Esophagus squamous epithelium (tissue), 5 donors: ENCODE results near the gene OR56A4. TPM values are rescaled to one million over a fixed set of nuclear protein-coding genes. Genes with fewer than 3 reads are reported as not detected.
"Not testable (repeated sequence)": the region's sequence is repeated elsewhere in the genome, so short reads cannot be mapped to it uniquely, and the experiment has no call there.

ENCODE experiments used
- DNase-seq: peaks from one replicate; lab custom pipeline; 2025; lab: John Stamatoyannopoulos, UW
- H3K27ac ChIP-seq, 4 donors: fragments of 200-600 bp; sonication (generic); one replicate each; pipeline ENCODE4 v1.5.1; 2016 to 2019; ENCODE audit warnings: mild to moderate bottlenecking in 1 of 4
- H3K27me3 ChIP-seq, 4 donors: fragments of 200-600 bp; sonication (generic); 1 replicate in 3 of 4; 2 replicates in 1 of 4; pipeline versions ENCODE4 v1.5.1 to v1.6.0; 2017 to 2021; ENCODE audit warnings: antibody characterized with exemption in 1 of 4
- H3K36me3 ChIP-seq, 3 donors: fragments of 200-600 bp; sonication (generic); one replicate each; pipeline ENCODE4 v1.5.1; 2016 to 2019
- H3K4me1 ChIP-seq, 3 donors: fragments of 200-600 bp; sonication (generic); one replicate each; pipeline ENCODE4 v1.5.1; 2017 to 2019
- H3K4me3 ChIP-seq, 4 donors: fragments of 200-600 bp; sonication (generic); 1 replicate in 3 of 4; 2 replicates in 1 of 4; pipeline ENCODE4 v1.5.1; 2016 to 2019; ENCODE audit warnings: mild to moderate bottlenecking in 2 of 4, moderate library complexity in 1 of 4
- H3K9me3 ChIP-seq, 3 donors: fragments of 200-600 bp; sonication (generic); one replicate each; pipeline ENCODE4 v1.5.1; 2016 to 2019
- POLR2A ChIP-seq, 4 donors: fragments of 450-650 bp; IDR thresholded peaks; one replicate each; pipeline ENCODE4 v1.6.1; 2017; ENCODE audit warnings: antibody characterized with exemption in 4 of 4, mild to moderate bottlenecking in 4 of 4, moderate library complexity in 3 of 4
- WGBS, 2 donors: methylation state at CpG; one replicate each; pipeline ENCODE4 v1.1.5; 2018; 5-methylcytosine and 5-hydroxymethylcytosine counted together
- intact Hi-C: fragments of 100-400 bp; cut with DNase I; formaldehyde crosslinking; loops from one replicate; pipeline ENCODE4 v1.15.0; 2022
- small RNA-seq, 4 donors: library from RNA; depleted of rRNA; stranded (forward); fragments of <200 nt; gene quantifications; one replicate each; pipeline ENCODE3, GENCODE V24; 2016
- total RNA-seq, 4 donors: library from RNA; depleted of rRNA; stranded (reverse); fragments of >200 nt; gene quantifications; one replicate each; pipeline ENCODE4 v1.1.0, GENCODE V29; 2016
- TF ChIP-seq, protein P1 (sequence below), 6 experiments: fragments of 450-650 bp in 4 of 6; fragments of 200-600 bp in 2 of 6; sonication (generic) in 2 of 6; IDR thresholded peaks; one replicate each; pipeline ENCODE4 v1.5.1; 2016 to 2019; ENCODE audit warnings: antibody characterized with exemption in 6 of 6, mild to moderate bottlenecking in 4 of 6, moderate library complexity in 4 of 6
- donor health status: DM: yes; HTN: yes; CAD: no.

The OR56A4 gene
- total RNA-seq, 4 donors from 2014 or later, result not detected

DNA sequence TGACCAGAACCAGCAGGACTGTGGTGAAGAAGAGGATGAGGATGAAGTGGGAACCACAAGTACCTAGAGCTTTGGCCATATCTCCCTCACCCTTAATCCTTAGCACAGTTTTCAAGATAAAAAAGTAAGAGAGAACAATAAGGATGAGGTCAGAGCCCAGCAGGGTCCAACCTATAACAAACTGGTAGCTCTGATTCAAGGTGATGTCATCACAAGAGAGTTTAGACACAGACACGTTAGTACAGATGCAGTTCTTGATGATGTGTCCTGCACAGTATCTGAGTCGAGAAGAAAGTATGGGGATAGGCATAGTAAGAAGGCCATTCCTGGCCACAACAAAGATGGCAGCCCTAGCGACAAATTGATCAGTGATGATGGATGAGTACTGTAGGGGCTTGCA lies 39.0 kb downstream of the OR56A4 start:
- WGBS, 2 donors, result 18 to 64% methylated on average over 3 of the region's 3 CpGs
- intact Hi-C loops, result no loop called here

DNA sequence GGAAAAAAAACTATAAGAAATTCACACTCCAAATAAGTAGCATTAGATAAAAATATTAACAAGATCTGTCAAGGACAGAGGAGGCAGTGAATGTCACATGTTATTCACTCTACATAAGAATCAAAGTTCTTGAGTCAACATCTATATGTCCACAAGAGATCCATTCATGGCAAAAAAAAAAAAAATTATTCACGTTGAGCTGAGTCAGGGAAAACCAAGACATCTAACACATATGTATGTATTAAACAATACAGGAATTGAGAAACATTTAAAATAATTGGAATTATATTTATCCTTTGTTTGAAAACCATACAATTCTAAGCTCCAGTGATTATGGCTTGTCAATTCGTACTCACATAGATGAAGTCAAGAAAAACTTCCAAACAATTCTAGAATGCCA lies 39.8 kb downstream of the OR56A4 start:
- Histone ChIP-seq H3K36me3 (no peaks in the 10 kb centered on the region), H3K27ac (no peak overlapping the region), H3K4me1 (no peaks in the 10 kb centered on the region), H3K27me3 (no peaks in the 10 kb centered on the region), H3K4me3 (no peak overlapping the region), H3K9me3 (peaks cover 0 to 7% (median 0%) of the 10 kb centered on the region in 3 donors)
- WGBS, 2 donors, result 52 to 61% methylated on average over 2 of the region's 2 CpGs
- no peak for TF ChIP-seq POLR2A (IDR thresholded peaks at IDR 0.05)
- TF ChIP-seq, protein P1, sequence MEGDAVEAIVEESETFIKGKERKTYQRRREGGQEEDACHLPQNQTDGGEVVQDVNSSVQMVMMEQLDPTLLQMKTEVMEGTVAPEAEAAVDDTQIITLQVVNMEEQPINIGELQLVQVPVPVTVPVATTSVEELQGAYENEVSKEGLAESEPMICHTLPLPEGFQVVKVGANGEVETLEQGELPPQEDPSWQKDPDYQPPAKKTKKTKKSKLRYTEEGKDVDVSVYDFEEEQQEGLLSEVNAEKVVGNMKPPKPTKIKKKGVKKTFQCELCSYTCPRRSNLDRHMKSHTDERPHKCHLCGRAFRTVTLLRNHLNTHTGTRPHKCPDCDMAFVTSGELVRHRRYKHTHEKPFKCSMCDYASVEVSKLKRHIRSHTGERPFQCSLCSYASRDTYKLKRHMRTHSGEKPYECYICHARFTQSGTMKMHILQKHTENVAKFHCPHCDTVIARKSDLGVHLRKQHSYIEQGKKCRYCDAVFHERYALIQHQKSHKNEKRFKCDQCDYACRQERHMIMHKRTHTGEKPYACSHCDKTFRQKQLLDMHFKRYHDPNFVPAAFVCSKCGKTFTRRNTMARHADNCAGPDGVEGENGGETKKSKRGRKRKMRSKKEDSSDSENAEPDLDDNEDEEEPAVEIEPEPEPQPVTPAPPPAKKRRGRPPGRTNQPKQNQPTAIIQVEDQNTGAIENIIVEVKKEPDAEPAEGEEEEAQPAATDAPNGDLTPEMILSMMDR (IDR thresholded peaks at IDR 0.05), result no peak
- intact Hi-C loops, result no loop called here
- DNase-seq, result no peak

More for the DNA sequence above, 39.0 kb downstream of the OR56A4 start:
- Histone ChIP-seq H3K27ac (no peak overlapping the region), H3K9me3 (peaks cover 0 to 7% (median 0%) of the 10 kb centered on the region in 3 donors), H3K36me3 (no peaks in the 10 kb centered on the region), H3K27me3 (no peaks in the 10 kb centered on the region), H3K4me3 (no peak overlapping the region), H3K4me1 (no peaks in the 10 kb centered on the region)
- DNase-seq, result no peak
- TF ChIP-seq POLR2A (IDR thresholded peaks at IDR 0.05), result no peak
- TF ChIP-seq, protein P1 (IDR thresholded peaks at IDR 0.05), result no peak

DNA sequence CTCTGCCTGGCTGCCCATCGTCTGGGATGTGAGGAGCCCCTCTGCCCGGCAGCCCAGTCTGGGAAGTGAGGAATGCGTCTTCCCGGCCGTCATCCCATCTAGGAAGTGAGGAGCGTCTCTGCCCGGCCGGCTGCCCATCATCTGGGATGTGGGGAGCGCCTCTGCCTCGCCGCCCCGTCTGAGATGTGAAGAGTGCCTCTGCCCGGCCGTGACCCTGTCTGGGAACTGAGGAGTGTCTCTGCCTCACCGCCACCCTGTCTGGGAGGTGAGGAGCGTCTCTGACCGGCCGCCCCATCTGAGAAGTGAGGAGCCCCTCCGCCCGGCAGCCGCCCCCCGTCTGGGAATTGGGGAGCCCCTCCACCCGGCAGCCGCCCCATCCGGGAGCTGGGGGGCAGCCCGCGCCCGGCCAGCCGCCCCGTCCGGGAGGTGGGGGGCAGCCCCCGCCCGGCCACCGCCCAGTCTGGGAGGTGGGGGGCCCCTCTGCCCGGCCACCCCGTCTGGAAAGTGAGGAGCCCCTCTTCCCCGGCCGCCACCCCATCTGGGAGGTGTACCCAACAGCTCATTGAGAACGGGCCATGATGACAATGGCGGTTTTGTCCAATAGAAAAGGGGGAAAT lies 45.9 kb downstream of the OR56A4 start:
- H3K4me1 ChIP-seq, intact Hi-C loops, H3K36me3 ChIP-seq, H3K27me3 ChIP-seq, DNase-seq, H3K27ac ChIP-seq, H3K9me3 ChIP-seq, H3K4me3 ChIP-seq: not testable (repeated sequence)
- WGBS, 2 donors, result no CpG with 5 or more reads among the region's 40 CpGs

DNA sequence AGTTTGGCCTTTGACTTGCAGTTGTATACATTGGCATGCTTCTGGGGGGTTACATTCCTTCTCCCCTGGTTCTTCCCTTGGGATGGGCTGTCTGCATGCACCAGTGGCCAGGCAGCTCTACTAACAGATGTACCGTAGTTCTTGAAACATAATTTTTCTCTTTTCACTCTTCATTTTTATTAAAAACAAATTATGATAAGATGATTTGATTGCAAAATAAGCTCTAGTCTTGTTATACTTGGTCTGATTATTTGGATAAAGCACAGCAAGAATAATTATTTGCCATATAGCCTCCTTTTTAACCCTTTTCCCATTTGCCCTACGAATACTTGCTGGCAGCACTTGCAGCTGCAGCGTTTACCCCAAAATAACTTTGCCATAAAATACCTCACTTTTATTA lies 51.2 kb downstream of the OR56A4 start:
- no peak for TF ChIP-seq POLR2A (IDR thresholded peaks at IDR 0.05)
- TF ChIP-seq, protein P1 (IDR thresholded peaks at IDR 0.05), result no peak
- no peak overlapping the region for H3K27ac ChIP-seq
- H3K4me3 ChIP-seq, result no peak overlapping the region
- no peaks in the 10 kb centered on the region for H3K27me3 ChIP-seq
- no peaks in the 10 kb centered on the region for H3K36me3 ChIP-seq
- 65 to 80% methylated on average over 3 of the region's 3 CpGs for WGBS, 2 donors
- no peaks in the 10 kb centered on the region for H3K4me1 ChIP-seq
- intact Hi-C loops, result no loop called here
- no peaks in the 10 kb centered on the region for H3K9me3 ChIP-seq
- no peak for DNase-seq

Small RNA genes within 50 kb of the gene (small RNA-seq; reads per million reads assigned to genes)
- gene RNA5SP329, result 0 to 0.14 (median 0) reads per million in 4 donors

Other genes starting within 250 kb of the OR56A4 start
- gene OR52N5, start 223.6 kb downstream of the OR56A4 start, total RNA-seq, result not detected
- gene OR52N1, start 215.7 kb downstream of the OR56A4 start, total RNA-seq, result not detected
- not detected for gene OR52N2, start 198.0 kb downstream of the OR56A4 start, total RNA-seq
- gene OR52E6, start 165.0 kb downstream of the OR56A4 start, total RNA-seq, result not detected
- not detected for gene OR52E8, start 149.3 kb downstream of the OR56A4 start, total RNA-seq
- gene OR52E4, start 126.3 kb downstream of the OR56A4 start, total RNA-seq, result not detected
- not detected for gene OR52E5, start 113.7 kb downstream of the OR56A4 start, total RNA-seq
- not detected for gene OR56A3, start 64.7 kb downstream of the OR56A4 start, total RNA-seq
- gene OR56A5, start 38.5 kb downstream of the OR56A4 start, total RNA-seq, result not detected
- gene OR52L1, start 20.0 kb downstream of the OR56A4 start, total RNA-seq, result not detected
- not detected for gene OR56A1, start 23.8 kb upstream of the OR56A4 start, total RNA-seq
- gene OR56B4, start 100.7 kb upstream of the OR56A4 start, total RNA-seq, result not detected
- gene OR52B2, start 163.4 kb upstream of the OR56A4 start, total RNA-seq, result not detected
- not detected for gene OR52W1, start 192.3 kb upstream of the OR56A4 start, total RNA-seq
- not detected for gene C11orf42, start 198.6 kb upstream of the OR56A4 start, total RNA-seq
- gene FHIP1B, start 227.7 kb upstream of the OR56A4 start, total RNA-seq, result 10 to 100 TPM in 3 of 4 donors, 1 to 10 TPM in 1; 8.3 to 33.5 (median 23.1) TPM
- under 1 TPM in 1 of 4 donors, not detected in 3; 0.38 TPM for gene CNGA4, start 232.1 kb upstream of the OR56A4 start, total RNA-seq